AG04449 (cell line): ENCODE results near the gene GABBR2.

Experiments
- CTCF ChIA-PET: fragments of 350-600 bp; formaldehyde crosslinking; extraction: SDS; loops from one replicate; lab custom pipeline; 2021; ENCODE audit warnings: antibody characterized with exemption; lab: Yijun Ruan, JAX
- POLR2A ChIA-PET: fragments of 400-600, 350-600 bp; formaldehyde crosslinking; extraction: SDS; loops from one replicate; lab custom pipeline; 2020; ENCODE audit warnings: antibody characterized with exemption, inconsistent platforms; lab: Yijun Ruan, JAX
- DNase-seq: peaks from one replicate; pipeline ENCODE4 v3.0.0-alpha.2; 2010; ENCODE audit warnings: low read depth, low spot score
- H3K4me3 ChIP-seq: 2 replicates; pipeline ENCODE4 v1.5.1; 2011; ENCODE audit warnings: low read depth, mild to moderate bottlenecking, control low read depth, low read length
- CTCF ChIP-seq: IDR thresholded peaks from one replicate; pipeline ENCODE4 v1.5.1; 2011; ENCODE audit warnings: mild to moderate bottlenecking, moderate library complexity, low read length, control low read depth, inconsistent platforms; ENCODE audit not compliant: insufficient read depth; ENCODE audit errors: missing control alignments

GABBR2 gene

DNA sequence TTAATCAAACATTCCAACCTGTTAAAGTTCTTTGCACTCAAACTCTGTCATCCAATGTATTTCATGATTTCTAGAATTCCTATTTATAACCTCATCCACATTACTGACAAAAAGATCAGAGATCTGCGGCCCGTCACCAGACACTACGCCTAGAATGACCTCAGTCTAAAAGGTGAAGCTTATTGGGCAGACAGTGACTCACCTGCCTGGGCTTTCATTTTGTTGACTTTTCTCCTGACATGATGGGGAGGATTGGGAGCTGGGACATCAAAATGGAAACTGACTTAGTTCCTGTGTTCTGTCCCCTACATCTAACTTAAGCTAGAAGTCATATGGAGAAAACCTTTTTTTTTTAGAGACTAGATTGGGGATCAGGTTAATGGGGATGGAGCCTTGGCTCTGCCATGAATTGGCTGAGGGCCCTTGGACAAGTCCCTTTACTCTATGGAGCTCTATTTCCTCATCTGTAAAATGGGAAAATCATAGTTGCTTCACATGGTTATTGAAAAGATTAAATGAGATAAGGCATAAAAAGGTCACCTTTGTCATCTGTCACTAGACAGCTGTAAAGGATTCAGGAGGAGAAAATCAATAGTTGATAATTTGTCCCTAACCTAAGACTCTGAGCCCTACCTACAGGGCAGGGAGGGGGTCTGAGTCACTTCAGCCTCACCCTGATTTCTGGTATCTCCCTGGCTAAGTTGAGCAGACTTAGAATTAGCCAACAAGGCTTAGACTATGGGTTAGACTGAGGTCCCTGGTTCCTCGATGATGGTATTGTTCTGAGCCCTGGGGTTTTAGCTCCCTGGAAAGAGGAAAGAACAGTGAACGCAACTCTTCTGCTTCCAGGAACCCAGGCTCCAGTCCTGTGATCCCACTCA lies 228.5 kb downstream of the GABBR2 start:
- DNase-seq: no peak
- ChIA-PET CTCF (interaction anchor here (1.2 to 2.8 kb wide), 4 partner anchors 8 to 295 kb away, joined by 3 to 13 read pairs (median 6); no protein-coding TSS in a partner anchor), POLR2A (no interaction called here)
- no peak overlapping the region for H3K4me3 ChIP-seq
- TF ChIP-seq CTCF: no peak

- DNase-seq: no peak
- no peak for TF ChIP-seq CTCF
- CTCF ChIA-PET: interaction anchor here (1.4 kb wide), 1 partner anchor 9 kb away, joined by 3 read pairs; no protein-coding TSS in a partner anchor
- POLR2A ChIA-PET: no interaction called here
- H3K4me3 ChIP-seq: no peak overlapping the region
Observed at GRCh38 chr9:98479449-98479848, 229.3 kb downstream of the GABBR2 start.

- DNase-seq: no peak
- no peak for TF ChIP-seq CTCF
- POLR2A ChIA-PET: no interaction called here
- CTCF ChIA-PET: no interaction called here
- H3K4me3 ChIP-seq: no peak overlapping the region
Observed at GRCh38 chr9:98477884-98478283, 230.9 kb downstream of the GABBR2 start.

DNA sequence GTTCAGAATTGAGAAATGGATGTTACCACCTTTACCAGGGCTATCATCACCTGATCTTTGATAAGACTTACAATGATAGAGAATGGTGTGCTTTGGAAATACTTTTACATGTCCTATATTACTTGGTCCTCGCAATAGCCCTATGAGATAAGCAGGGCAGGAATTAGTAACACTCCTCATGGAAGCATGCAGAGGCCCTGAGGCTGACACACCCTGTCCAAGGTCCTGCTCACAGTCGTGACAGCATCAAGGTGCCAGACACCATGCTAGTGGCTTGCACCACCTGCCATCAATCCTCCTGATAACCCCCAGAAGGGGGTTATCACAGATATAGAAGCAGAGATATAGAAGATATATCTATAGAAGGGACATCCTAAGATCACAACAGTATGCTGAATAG lies 236.5 kb downstream of the GABBR2 start:
- TF ChIP-seq CTCF: no peak
- ChIA-PET POLR2A (no interaction called here), CTCF (interaction anchor here (1.8 kb wide), 1 partner anchor 303 kb away, joined by 4 read pairs; no protein-coding TSS in a partner anchor)
- DNase-seq: no peak
- no peak overlapping the region for H3K4me3 ChIP-seq

GRCh38 chr9:98471185-98471584 lies 237.6 kb downstream of the GABBR2 start:
- DNase-seq: no peak
- H3K4me3 ChIP-seq: no peak overlapping the region
- ChIA-PET CTCF (no interaction called here), POLR2A (no interaction called here)
- TF ChIP-seq CTCF: no peak

DNA sequence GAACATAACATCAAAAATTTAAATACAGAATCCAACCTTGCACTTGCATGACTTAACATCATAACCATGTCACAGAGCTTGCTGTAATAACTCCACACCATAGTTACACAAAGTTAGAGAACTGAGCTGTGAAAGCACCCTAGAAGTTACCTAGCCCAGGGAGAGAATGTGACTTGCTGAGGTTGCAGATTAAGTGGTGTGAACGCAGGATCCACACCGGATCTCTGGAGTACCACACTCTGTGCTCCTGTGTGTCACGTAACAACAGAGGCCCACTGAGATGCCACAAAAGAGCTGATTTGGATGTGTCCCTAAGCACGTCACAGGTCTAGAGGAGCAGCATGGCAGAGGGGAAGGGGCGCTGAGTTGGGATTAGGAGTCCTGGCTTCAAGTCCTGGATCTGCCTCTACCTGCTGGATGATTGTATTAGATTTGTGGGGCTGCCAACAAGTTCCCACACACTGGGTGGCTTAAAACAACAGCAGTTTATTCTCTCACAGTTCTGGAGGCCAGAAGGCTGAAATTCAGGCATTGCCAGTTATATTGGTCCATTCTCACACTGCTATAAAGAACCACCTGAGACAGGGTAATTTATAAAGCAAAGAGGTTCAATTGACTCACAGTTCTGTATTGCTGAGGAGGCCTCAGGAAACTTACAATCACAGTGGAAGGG lies 240.0 kb downstream of the GABBR2 start:
- no peak for DNase-seq
- CTCF ChIA-PET: no interaction called here
- no peak for TF ChIP-seq CTCF
- POLR2A ChIA-PET: no interaction called here
- no peak overlapping the region for H3K4me3 ChIP-seq
